Left ventricle myocardium superior (tissue), 1 donor: ENCODE results near the gene RTL10. TPM values are rescaled to one million over a fixed set of nuclear protein-coding genes. Genes with fewer than 3 reads are reported as not detected.
A peak's percentile ranks its signal among the peaks of the same experiment; 100 is the strongest.

Source experiments
- ATAC-seq: fragments of 200-7000 bp; cut with Tn5 transposase; one replicate; pipeline ENCODE4 v1.9.1; 2020; ENCODE audit warnings: mild to moderate bottlenecking, moderate library complexity
- DNase-seq: peaks from one replicate; pipeline ENCODE4 v3.0.0-alpha.2; 2020
- intact Hi-C: fragments of 100-400 bp; cut with micrococcal nuclease; formaldehyde crosslinking; loops from one replicate; pipeline ENCODE4 v1.11.0; 2022
- total RNA-seq: library from RNA; stranded (reverse); fragmentation: NEBNext Ultra II Directional; extraction: Animal tissue kit (Norgen Biotek cat#: 25700); gene quantifications from one replicate; pipeline ENCODE4 v1.2.1, GENCODE V29; 2021
- donor health status: DM: no; HTN: yes; CAD: no; lungs with severe emphysema.

Gene RTL10
- total RNA-seq, 1 donor from 2014 or later: 8.0 TPM

DNA sequence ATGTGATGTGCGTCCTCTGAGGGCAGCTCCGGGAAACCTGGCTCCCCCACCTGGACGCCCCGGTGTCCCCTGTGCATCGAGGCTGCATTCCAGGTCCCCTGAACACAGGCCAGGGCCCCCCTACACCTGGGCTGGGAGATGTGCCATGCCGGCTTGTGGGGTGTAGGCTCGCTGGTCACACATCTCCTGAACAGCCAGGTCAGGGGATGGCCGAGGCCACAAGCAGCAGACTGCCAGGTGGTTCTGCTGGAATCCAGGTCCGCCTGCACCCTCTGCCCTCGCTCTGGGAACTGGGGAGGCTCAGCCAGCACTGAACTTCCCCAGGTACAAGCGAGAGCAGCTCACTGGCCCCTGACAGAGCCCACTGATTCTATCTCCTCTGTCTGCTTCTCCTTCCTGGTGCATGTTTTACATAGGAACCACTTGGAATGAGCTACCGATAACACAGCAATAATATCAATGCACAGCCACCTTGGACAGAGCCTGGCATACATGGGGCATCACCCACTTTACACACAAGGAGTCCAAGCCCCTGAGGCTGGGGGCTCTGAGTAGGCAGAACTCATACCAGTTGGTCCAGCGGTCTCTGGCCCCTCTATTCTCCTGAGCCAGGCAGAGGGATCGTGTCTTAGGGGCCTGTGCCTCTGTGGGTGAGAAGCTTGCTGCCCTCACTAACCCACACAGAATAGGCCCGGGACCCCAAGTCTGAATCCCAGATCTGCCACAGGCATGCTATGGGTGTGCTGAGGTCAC lies 47.3 kb downstream of the RTL10 start:
- intact Hi-C loops: no loop called here
- ATAC-seq (no peak), DNase-seq (peak; percentile 18)

GRCh38 chr22:19806213-19807160 lies 48.2 kb downstream of the RTL10 start:
- peak; percentile 27 for DNase-seq
- ATAC-seq: no peak
- intact Hi-C loops: no loop called here

GRCh38 chr22:19805821-19806212 lies 48.9 kb downstream of the RTL10 start:
- no peak for ATAC-seq
- intact Hi-C loops: no loop called here
- peak; percentile 17 for DNase-seq

Other genes starting within 250 kb of the RTL10 start
- 152 TPM for gene SEPTIN5, start 140.4 kb downstream of the RTL10 start, total RNA-seq
- not detected for gene GP1BB, start 131.3 kb downstream of the RTL10 start, total RNA-seq
- gene TBX1, start 94.1 kb downstream of the RTL10 start, total RNA-seq: 3.6 TPM
- 3.4 TPM for gene GNB1L, start within 50 bp of the RTL10 start, total RNA-seq
- gene COMT, start 86.9 kb upstream of the RTL10 start, total RNA-seq: 83.4 TPM
- 42.4 TPM for gene TXNRD2, start 86.9 kb upstream of the RTL10 start, total RNA-seq
- gene ARVCF, start 161.9 kb upstream of the RTL10 start, total RNA-seq: 26.8 TPM
- 71.5 TPM for gene TANGO2, start 166.2 kb upstream of the RTL10 start, total RNA-seq
- gene DGCR8, start 225.4 kb upstream of the RTL10 start, total RNA-seq: 17.7 TPM